CD4-positive, alpha-beta T cell treated with Interleukin-4 for 4 hours (primary cell): Measurements from ENCODE around the gene TMC7.

Experiments
- DNase-seq: peaks from one replicate; pipeline ENCODE4 v3.0.0-alpha.2; 2020

TMC7 gene

GRCh38 chr16:19033761-19034160 lies 50.0 kb downstream of the TMC7 start:
- DNase-seq = no peak

- DNase-seq = no peak
Observed at GRCh38 chr16:19040400-19040799, 56.7 kb downstream of the TMC7 start.

- DNase-seq = no peak
Observed at GRCh38 chr16:19044769-19045168, 61.0 kb downstream of the TMC7 start.

GRCh38 chr16:19046062-19046461 lies 62.3 kb downstream of the TMC7 start:
- DNase-seq = no peak

GRCh38 chr16:19062706-19063105 lies 79.0 kb downstream of the TMC7 start:
- DNase-seq = no peak

- DNase-seq = no peak
Observed at GRCh38 chr16:19066988-19067348, 83.2 kb downstream of the TMC7 start.

- peak; percentile 100 for DNase-seq
Observed at GRCh38 chr16:19067349-19068236, 83.9 kb downstream of the TMC7 start, which contains the start of gene COQ7. Gene COQ7, plus strand, starts transcription at chr16:19067614. Its CDS starts 51 bp downstream, at chr16:19067665.

- no peak for DNase-seq
Observed at GRCh38 chr16:19068237-19068815, 84.6 kb downstream of the TMC7 start.

GRCh38 chr16:19071811-19072777 lies 88.4 kb downstream of the TMC7 start:
- DNase-seq = peak; percentile 54

- no peak for DNase-seq
Observed at GRCh38 chr16:19073344-19073743, 89.6 kb downstream of the TMC7 start.

- no peak for DNase-seq
Observed at GRCh38 chr16:19073863-19074262, 90.1 kb downstream of the TMC7 start.

GRCh38 chr16:19075511-19075910 lies 91.8 kb downstream of the TMC7 start:
- DNase-seq = no peak

- DNase-seq = no peak
Observed at GRCh38 chr16:19077879-19078278, 94.1 kb downstream of the TMC7 start.

GRCh38 chr16:19083670-19084069 lies 99.9 kb downstream of the TMC7 start:
- no peak for DNase-seq

GRCh38 chr16:19084139-19084538 lies 100.4 kb downstream of the TMC7 start:
- DNase-seq = no peak

GRCh38 chr16:19084879-19085278 lies 101.1 kb downstream of the TMC7 start:
- DNase-seq = no peak

- no peak for DNase-seq
Observed at GRCh38 chr16:19085679-19086200, 102.0 kb downstream of the TMC7 start.

GRCh38 chr16:19086322-19087199 lies 102.8 kb downstream of the TMC7 start:
- DNase-seq = peak; percentile 60

GRCh38 chr16:19088341-19088916 lies 104.7 kb downstream of the TMC7 start:
- DNase-seq = no peak

GRCh38 chr16:19089410-19089955 lies 105.7 kb downstream of the TMC7 start:
- no peak for DNase-seq

GRCh38 chr16:19090916-19091315 lies 107.2 kb downstream of the TMC7 start:
- no peak for DNase-seq
